Activated T-helper 17 cell treated with anti-CD3 and anti-CD28 coated beads, Interleukin-2, amount 50 U/mL, for 72 hours (primary cell): ENCODE measurements around the gene SMARCA5. TPM values are rescaled to one million over a fixed set of nuclear protein-coding genes. Genes with fewer than 3 reads are reported as not detected.

Experiments
- ATAC-seq: fragments of 150-1000 bp; cut with Tn5 transposase; replicated peaks from 2 replicates; pipeline ENCODE4 v1.10.0; 2021; ENCODE audit warnings: mild to moderate bottlenecking, moderate library complexity
- H3K27ac Mint-ChIP-seq: one replicate; pipeline ENCODE4 v1.8.0; 2022; ENCODE audit warnings: mixed read lengths
- H3K27me3 Mint-ChIP-seq: one replicate; pipeline ENCODE4 v1.8.0; 2022; ENCODE audit warnings: mixed read lengths
- H3K36me3 Mint-ChIP-seq: one replicate; pipeline ENCODE4 v1.8.0; 2022; ENCODE audit warnings: low read depth, mild to moderate bottlenecking, mixed read lengths
- H3K4me1 Mint-ChIP-seq: one replicate; pipeline ENCODE4 v1.8.0; 2022; ENCODE audit warnings: mixed read lengths
- H3K4me3 Mint-ChIP-seq: one replicate; pipeline ENCODE4 v1.8.0; 2022; ENCODE audit warnings: mild to moderate bottlenecking, mixed read lengths
- H3K9me3 Mint-ChIP-seq: one replicate; pipeline ENCODE4 v1.8.0; 2022; ENCODE audit warnings: mixed read lengths
- total RNA-seq, 2 donors: library from RNA; stranded (reverse); gene quantifications; one replicate each; pipeline ENCODE4 v1.2.3, GENCODE V29; 2022

Gene SMARCA5, protein sequence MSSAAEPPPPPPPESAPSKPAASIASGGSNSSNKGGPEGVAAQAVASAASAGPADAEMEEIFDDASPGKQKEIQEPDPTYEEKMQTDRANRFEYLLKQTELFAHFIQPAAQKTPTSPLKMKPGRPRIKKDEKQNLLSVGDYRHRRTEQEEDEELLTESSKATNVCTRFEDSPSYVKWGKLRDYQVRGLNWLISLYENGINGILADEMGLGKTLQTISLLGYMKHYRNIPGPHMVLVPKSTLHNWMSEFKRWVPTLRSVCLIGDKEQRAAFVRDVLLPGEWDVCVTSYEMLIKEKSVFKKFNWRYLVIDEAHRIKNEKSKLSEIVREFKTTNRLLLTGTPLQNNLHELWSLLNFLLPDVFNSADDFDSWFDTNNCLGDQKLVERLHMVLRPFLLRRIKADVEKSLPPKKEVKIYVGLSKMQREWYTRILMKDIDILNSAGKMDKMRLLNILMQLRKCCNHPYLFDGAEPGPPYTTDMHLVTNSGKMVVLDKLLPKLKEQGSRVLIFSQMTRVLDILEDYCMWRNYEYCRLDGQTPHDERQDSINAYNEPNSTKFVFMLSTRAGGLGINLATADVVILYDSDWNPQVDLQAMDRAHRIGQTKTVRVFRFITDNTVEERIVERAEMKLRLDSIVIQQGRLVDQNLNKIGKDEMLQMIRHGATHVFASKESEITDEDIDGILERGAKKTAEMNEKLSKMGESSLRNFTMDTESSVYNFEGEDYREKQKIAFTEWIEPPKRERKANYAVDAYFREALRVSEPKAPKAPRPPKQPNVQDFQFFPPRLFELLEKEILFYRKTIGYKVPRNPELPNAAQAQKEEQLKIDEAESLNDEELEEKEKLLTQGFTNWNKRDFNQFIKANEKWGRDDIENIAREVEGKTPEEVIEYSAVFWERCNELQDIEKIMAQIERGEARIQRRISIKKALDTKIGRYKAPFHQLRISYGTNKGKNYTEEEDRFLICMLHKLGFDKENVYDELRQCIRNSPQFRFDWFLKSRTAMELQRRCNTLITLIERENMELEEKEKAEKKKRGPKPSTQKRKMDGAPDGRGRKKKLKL
- total RNA-seq, result 10 to 100 TPM; 45.4 to 55.1 TPM

DNA sequence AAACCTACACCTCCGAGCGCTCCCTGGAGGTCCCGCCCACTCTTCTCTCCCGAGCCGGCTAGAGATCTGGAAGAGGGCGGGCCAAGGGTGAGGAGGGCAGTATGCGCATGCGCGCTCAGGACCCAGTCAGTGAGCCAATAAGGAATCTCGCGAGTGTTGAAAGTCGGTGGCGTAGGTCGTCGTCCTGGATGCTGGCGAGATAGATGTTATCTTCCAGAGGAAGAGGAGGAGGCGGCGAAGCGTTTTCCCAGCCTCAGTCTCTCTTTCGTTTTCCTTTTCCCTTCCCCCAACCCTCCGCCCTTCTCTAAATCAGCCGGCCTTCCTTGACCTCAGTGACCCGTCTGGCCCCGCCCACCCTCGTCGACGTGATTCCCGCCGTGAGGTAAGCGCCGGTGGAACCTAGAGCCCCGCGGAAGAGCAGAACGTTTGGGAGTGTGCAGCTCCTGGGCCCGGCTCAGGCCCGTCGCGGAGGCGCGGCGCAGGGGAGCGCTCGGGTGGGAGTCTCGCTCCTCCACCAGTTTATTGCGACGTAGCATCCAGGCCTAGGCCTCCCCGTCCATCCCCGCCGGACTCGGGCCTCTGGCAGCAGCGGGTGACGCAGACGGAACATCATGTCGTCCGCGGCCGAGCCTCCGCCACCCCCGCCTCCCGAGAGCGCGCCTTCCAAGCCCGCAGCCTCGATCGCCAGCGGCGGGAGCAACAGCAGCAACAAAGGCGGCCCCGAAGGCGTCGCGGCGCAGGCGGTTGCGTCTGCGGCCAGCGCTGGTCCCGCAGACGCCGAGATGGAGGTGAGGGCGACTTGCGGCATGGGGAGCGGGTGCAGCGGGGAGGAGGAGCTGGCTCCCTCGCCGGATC lies at the start of gene SMARCA5:
Gene SMARCA5, plus strand, starts transcription at position 389 of the 855 bp plus-strand sequence. Its CDS starts 223 bp downstream, at position 612.
- Mint-ChIP-seq H3K4me3 (peak within 1 kb of the TSS; percentile 97), H3K27me3 (no peaks in the 10 kb centered on the region), H3K36me3 (peaks cover 53% of the 10 kb centered on the region), H3K4me1 (peaks cover 19% of the 10 kb centered on the region), H3K27ac (peak within 1 kb of the TSS; percentile 99), H3K9me3 (no peaks in the 10 kb centered on the region)
- ATAC-seq, result peak; percentile 83

DNA sequence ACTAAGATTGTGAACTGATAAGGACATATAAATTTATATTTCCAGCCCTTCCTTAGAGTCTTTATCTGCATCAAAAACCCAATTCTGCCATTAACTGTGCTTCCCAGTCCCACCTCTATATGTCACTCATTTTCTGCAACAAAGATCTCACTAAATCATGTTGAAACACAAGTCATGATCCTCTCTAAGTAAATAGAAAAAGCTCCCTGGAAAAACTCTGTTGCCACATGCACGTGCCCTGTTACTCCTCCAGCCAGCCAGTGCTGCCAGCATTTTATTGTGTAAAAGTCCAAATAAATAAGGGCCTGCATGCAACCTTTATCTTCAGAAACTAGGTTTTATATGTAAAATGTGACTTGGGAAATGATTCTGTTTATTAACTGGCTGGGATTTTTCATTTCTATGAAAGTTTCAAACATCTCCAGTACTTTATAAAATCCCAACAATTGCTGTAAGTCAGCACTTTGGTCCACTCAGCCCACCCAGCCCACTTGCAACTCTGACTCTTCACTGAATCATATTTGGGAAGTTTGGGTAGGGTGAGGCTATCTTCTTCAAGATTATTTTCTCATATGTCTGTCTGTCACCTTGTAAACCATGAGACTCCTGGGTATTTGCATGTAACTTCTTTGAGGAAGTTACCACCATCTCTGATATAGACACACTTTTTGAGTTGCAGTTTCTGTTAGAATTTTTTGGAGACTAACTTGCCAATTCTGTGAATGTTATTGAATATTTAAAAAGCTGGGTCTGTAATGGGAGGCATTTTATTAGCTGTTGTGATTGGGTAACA lies 40.0 kb upstream of the SMARCA5 start:
- no peaks in the 10 kb centered on the region for H3K36me3 Mint-ChIP-seq
- H3K27ac Mint-ChIP-seq, result no peak overlapping the region
- peaks cover 16% of the 10 kb centered on the region for H3K27me3 Mint-ChIP-seq
- no peaks in the 10 kb centered on the region for H3K9me3 Mint-ChIP-seq
- no peaks in the 10 kb centered on the region for H3K4me1 Mint-ChIP-seq
- no peak for ATAC-seq
- no peak overlapping the region for H3K4me3 Mint-ChIP-seq

DNA sequence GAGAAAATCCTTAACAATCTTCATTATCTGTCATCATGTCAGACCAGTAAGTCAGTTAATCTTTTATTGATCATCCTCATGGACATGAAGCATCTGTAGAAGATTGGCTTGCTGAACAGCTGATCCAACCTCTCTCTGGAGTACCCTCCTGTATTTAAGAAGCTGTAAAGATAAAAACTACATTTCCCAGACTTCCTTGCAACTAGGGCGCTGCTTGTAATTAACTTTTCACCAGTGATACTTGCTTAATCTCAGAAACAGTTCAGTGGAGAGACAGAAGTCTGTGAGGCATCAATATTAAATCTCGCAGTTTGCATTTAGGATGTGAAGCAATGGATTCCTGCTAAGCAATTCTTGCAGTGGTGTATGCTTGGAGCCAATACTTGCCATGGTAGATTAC lies 36.0 kb upstream of the SMARCA5 start:
- Mint-ChIP-seq H3K4me3 (no peak overlapping the region), H3K27ac (no peak overlapping the region), H3K9me3 (no peaks in the 10 kb centered on the region)

DNA sequence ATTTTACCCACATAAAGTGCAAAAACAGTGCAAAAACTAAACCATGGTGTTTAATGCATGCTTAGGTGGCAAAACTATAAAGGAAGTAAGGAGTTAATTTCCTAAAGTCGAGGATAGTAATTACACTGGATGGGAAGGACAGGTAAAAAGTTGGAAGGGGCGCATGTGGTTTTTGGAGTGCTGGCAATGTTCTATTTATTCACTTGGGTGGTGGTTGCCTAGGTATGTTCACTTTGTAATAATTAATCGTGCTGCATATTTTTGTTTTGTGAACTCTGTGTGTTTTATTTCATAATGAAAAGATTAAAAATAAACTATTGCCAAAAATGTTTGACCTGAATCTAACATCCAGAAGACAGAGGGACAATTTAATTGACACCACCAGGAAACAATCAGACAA lies 32.1 kb upstream of the SMARCA5 start:
- Mint-ChIP-seq H3K36me3 (no peaks in the 10 kb centered on the region), H3K27me3 (peaks cover 13% of the 10 kb centered on the region), H3K9me3 (no peaks in the 10 kb centered on the region), H3K4me1 (no peaks in the 10 kb centered on the region), H3K27ac (no peak overlapping the region), H3K4me3 (no peak overlapping the region)
- ATAC-seq, result no peak

More for the DNA sequence above, 36.0 kb upstream of the SMARCA5 start:
- Mint-ChIP-seq H3K27me3 (peaks cover 13% of the 10 kb centered on the region), H3K36me3 (no peaks in the 10 kb centered on the region), H3K4me1 (no peaks in the 10 kb centered on the region)
- ATAC-seq, result no peak

DNA sequence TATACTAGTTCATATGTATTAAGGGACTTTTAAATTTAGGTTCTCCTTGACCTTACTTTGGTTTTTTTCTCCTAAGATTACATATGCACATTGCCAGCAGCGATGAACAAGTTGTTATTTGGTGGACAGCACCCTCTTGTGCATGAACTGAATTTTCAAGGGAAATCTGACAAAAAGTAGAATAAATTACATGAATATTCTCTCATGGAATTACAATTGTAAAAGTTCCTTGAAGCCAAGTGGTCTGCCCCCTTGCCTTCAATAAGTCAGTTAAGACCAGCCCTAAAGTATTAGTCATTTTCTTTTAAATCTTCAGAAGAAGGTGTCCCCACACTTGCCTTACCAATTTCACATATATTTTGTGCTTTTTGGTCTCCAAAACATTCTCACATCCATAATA lies 30.7 kb upstream of the SMARCA5 start:
- Mint-ChIP-seq H3K4me3 (no peak overlapping the region), H3K4me1 (no peaks in the 10 kb centered on the region), H3K9me3 (no peaks in the 10 kb centered on the region), H3K27ac (no peak overlapping the region), H3K36me3 (no peaks in the 10 kb centered on the region), H3K27me3 (peaks cover 13% of the 10 kb centered on the region)
- no peak for ATAC-seq

DNA sequence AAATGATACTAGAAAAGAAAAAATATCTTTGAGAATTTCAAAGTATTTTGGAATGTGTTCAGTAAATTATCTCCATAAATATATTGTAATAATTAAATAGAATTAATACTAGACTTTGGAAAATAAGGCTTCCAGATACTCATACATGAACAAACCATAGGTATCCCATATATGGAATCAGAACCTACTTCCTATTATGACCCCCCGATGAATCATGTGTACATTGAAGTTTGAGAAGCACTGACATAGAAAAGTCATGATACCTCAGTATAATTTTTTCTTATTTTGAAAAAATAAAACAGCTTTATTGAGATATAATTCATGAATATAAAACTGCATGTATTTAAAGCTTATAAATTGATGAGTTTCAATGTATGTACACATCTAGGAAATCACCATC lies 27.2 kb upstream of the SMARCA5 start:
- H3K4me1 Mint-ChIP-seq, result no peaks in the 10 kb centered on the region
- H3K9me3 Mint-ChIP-seq, result peaks cover 4% of the 10 kb centered on the region
- H3K36me3 Mint-ChIP-seq, result no peaks in the 10 kb centered on the region
- ATAC-seq, result no peak
- no peak overlapping the region for H3K27ac Mint-ChIP-seq
- peaks cover 11% of the 10 kb centered on the region for H3K27me3 Mint-ChIP-seq
- no peak overlapping the region for H3K4me3 Mint-ChIP-seq

DNA sequence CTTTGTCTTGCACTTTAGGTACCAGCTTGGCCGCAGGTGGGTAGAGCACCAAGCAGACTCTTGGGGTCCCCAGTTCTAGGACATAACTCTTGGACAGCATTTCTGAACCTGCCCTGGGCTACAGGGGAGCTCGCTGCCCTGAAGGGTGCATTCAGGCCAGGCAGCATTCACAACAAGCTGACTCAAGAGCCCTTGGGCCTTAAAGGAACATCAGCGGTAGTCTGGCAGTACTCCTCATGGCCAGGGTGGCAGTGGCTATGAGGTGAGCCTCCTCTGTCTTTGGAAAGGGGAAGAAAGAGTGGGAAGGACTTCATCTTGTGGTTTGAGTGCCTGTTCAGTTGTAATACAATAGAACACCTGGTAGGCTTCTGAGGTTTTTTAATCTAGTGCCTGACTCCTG lies 24.8 kb upstream of the SMARCA5 start:
- H3K4me3 Mint-ChIP-seq, result no peak overlapping the region
- ATAC-seq, result no peak
- H3K9me3 Mint-ChIP-seq, result peaks cover 4% of the 10 kb centered on the region
- H3K27me3 Mint-ChIP-seq, result peaks cover 11% of the 10 kb centered on the region
- no peaks in the 10 kb centered on the region for H3K4me1 Mint-ChIP-seq
- no peaks in the 10 kb centered on the region for H3K36me3 Mint-ChIP-seq
- no peak overlapping the region for H3K27ac Mint-ChIP-seq

DNA sequence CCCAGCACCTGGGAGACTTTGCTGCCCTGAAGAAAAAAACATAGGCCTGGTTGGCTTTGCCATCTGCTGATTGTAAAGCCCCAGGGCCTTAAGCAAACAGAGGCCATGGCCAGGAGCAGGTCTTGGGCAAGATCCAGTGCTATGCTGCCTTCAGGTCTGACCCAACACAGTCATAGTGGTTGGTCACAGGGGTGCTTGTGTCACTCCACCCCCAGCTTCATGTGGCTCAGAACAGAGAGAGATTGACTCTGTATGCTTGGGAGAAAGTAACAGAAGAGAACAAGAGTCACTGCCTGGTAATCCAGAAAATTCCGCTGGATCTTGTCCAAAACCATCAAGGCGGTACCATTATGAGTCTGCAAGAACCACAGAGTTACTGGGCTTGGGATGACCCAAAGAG lies 24.4 kb upstream of the SMARCA5 start:
- peaks cover 11% of the 10 kb centered on the region for H3K27me3 Mint-ChIP-seq
- H3K27ac Mint-ChIP-seq, result no peak overlapping the region
- H3K36me3 Mint-ChIP-seq, result no peaks in the 10 kb centered on the region
- ATAC-seq, result no peak
- peaks cover 4% of the 10 kb centered on the region for H3K9me3 Mint-ChIP-seq
- no peaks in the 10 kb centered on the region for H3K4me1 Mint-ChIP-seq
- no peak overlapping the region for H3K4me3 Mint-ChIP-seq

DNA sequence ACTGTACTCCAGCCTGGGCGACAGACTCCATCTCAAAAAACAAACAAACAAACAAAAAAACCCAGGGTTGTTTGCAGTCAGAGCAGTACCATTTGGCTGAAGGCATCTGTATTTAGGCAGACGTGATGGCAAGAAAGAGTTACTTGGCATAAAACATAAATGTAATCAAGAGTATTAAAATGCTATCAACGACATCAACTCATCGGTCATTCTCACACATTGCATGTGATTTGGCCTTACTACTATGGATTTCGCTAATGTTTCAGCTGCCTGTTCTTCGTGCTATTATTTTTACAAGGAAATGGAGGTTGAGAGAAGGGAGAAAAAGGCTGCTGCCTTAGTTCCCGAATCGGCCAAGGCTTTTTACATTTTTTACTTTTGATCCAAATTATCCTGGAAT lies 15.5 kb upstream of the SMARCA5 start:
- Mint-ChIP-seq H3K4me1 (no peaks in the 10 kb centered on the region), H3K27me3 (no peaks in the 10 kb centered on the region), H3K9me3 (no peaks in the 10 kb centered on the region), H3K4me3 (no peak overlapping the region), H3K36me3 (no peaks in the 10 kb centered on the region), H3K27ac (no peak overlapping the region)
- no peak for ATAC-seq

DNA sequence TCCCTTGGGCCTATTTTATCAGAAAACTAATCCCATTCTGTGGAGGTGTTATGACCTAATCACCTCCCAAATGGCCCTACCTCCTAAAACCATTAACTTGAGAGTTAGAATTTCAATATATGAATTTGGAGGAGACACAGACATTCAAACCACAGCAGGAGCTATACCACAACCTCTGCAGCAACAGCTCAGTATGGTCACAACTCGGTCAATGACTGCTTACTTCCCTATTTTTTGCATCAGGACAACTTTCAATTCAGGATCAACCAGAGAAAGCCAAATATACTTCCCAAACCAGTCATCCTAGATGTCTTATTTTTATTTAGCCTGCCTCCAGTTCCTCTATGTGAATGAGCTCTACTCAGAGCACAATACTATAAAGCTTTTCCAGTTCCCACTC lies 11.3 kb upstream of the SMARCA5 start:
- Mint-ChIP-seq H3K4me3 (no peak overlapping the region), H3K4me1 (no peaks in the 10 kb centered on the region), H3K9me3 (no peaks in the 10 kb centered on the region), H3K27ac (no peak overlapping the region), H3K36me3 (no peaks in the 10 kb centered on the region), H3K27me3 (no peaks in the 10 kb centered on the region)
- no peak for ATAC-seq

DNA sequence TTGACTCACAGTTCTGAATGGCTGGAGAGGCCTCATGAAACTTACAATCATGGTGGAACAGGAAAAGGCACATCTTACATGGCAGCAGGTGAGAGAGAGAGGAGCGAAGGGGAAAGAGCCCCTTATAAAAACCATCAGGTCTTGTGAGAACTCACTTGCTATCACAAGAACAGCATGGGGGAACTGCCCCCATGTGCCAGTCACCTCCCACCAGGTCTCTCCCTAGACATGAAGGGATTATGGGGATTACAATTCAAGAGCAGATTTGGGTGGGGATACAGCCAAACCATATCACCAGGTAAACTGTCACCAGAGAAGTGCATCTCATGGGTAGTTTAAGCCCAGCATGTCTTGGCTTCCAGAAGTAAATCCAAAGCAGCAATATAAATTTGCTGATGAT lies 7.5 kb upstream of the SMARCA5 start:
- Mint-ChIP-seq H3K4me1 (no peaks in the 10 kb centered on the region), H3K4me3 (no peak overlapping the region), H3K36me3 (no peaks in the 10 kb centered on the region), H3K27ac (no peak overlapping the region), H3K27me3 (no peaks in the 10 kb centered on the region), H3K9me3 (no peaks in the 10 kb centered on the region)
- ATAC-seq, result no peak

DNA sequence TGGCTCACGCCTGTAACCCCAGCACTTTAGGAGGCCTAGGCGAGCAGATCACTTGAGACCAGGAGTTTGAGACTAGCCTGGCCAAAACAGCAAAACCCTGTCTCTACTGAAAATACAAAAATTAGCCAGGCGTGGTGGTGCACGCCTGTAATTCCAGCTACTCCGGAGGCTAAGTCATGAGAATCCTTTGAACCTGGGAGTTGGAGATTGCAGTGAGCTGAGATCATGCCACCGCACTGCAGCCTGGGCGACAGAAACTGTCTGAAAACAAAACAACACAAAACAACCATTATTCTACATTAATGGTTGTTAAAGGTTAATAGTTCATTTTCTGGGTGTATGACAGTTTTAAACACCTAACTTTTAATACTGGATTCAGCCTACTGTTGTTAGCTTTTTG lies 1.6 kb upstream of the SMARCA5 start:
- Mint-ChIP-seq H3K27me3 (no peaks in the 10 kb centered on the region), H3K36me3 (peaks cover 37% of the 10 kb centered on the region), H3K27ac (no peak overlapping the region), H3K4me3 (peak overlapping the region; percentile 97), H3K4me1 (peaks cover 16% of the 10 kb centered on the region), H3K9me3 (no peaks in the 10 kb centered on the region)
- ATAC-seq, result no peak

DNA sequence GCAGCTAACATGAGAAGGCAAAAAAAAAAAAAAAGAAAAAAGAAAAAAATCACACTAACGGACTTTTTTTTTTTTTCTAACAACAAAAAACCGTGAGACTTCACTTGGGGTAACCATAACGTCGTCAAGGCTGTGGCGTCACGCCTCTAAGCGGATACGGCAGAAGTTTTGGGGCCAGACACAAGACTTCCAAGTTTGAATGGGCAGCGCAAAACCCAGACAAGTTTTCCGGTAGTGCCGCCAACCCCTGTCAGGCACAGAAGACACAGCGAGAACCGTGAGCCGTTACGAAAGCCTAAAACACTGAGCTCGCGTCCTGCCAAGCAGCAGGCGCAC lies 556 bp upstream of the SMARCA5 start:
- ATAC-seq, result peak; percentile 48
- H3K4me1 Mint-ChIP-seq, result peaks cover 19% of the 10 kb centered on the region
- H3K36me3 Mint-ChIP-seq, result peaks cover 47% of the 10 kb centered on the region
- H3K27ac Mint-ChIP-seq, result peak overlapping the region; percentile 99
- H3K27me3 Mint-ChIP-seq, result no peaks in the 10 kb centered on the region
- H3K4me3 Mint-ChIP-seq, result peak overlapping the region; percentile 97
- no peaks in the 10 kb centered on the region for H3K9me3 Mint-ChIP-seq
